C4-2B (cell line): ENCODE measurements around the gene ZNF562.

Source experiments
- ZFX ChIP-seq: fragments of 450-650 bp; IDR thresholded peaks from 2 replicates; pipeline ENCODE4 v1.6.1; 2017
- TF ChIP-seq, protein P1 (sequence below): fragments of 450-650 bp; conservative IDR thresholded peaks from 2 replicates; pipeline ENCODE4 v1.5.1; 2017; ENCODE audit warnings: mild to moderate bottlenecking

DNA sequence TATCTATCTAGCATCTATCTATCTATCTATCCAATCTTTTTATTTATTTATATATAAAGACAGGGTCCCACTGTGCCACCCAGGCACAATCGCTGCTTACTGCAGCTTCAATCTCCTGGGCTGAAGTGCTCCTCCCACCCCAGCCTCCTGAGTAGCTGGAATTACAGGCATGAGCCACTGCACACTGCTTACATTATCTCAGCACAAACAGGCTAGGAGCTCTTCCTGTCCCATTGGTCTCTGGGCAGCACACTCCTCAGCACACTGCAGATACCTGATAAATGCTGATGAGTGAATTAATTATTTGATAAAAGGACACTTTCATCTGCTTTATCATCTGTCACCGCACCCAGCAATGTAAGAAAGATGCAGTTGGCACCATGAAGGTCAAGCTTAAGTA is 16.1 kb downstream of the ZNF562 start:
- TF ChIP-seq, protein P1, sequence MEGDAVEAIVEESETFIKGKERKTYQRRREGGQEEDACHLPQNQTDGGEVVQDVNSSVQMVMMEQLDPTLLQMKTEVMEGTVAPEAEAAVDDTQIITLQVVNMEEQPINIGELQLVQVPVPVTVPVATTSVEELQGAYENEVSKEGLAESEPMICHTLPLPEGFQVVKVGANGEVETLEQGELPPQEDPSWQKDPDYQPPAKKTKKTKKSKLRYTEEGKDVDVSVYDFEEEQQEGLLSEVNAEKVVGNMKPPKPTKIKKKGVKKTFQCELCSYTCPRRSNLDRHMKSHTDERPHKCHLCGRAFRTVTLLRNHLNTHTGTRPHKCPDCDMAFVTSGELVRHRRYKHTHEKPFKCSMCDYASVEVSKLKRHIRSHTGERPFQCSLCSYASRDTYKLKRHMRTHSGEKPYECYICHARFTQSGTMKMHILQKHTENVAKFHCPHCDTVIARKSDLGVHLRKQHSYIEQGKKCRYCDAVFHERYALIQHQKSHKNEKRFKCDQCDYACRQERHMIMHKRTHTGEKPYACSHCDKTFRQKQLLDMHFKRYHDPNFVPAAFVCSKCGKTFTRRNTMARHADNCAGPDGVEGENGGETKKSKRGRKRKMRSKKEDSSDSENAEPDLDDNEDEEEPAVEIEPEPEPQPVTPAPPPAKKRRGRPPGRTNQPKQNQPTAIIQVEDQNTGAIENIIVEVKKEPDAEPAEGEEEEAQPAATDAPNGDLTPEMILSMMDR, result no peak
- TF ChIP-seq ZFX, result no peak
